H1 (cell line): ENCODE results near the gene GPR39. TPM values are rescaled to one million over a fixed set of nuclear protein-coding genes. Genes with fewer than 3 reads are reported as not detected.

Experiments
- CTCF ChIA-PET: fragments of 300-600 bp; sonication (Branson Sonifier 250); formaldehyde crosslinking; loops from one replicate; lab custom pipeline; 2021; ENCODE audit not compliant: partially characterized antibody; lab: Charles Lee
- POLR2A ChIA-PET: fragments of 300-600 bp; sonication (Branson Sonifier 250); formaldehyde crosslinking; loops from one replicate; lab custom pipeline; 2021; ENCODE audit warnings: inconsistent platforms; ENCODE audit not compliant: partially characterized antibody; lab: Charles Lee
- DNase-seq, 2 experiments: peaks; one replicate each; pipeline versions ENCODE4 v3.0.0 to v3.0.0-alpha.2; 2010 to 2022; ENCODE audit warnings: low spot score in 2 of 2, low read depth in 1 of 2, mixed read lengths in 1 of 2
- FAIRE-seq: peaks from 2 replicates; lab custom pipeline; 2011; peaks lifted over from hg19 to GRCh38; lab: Jason Lieb, UNC
- H2AFZ ChIP-seq: 2 replicates; pipeline ENCODE4 v1.8.1; 2012; ENCODE audit warnings: low read length, inconsistent platforms
- H2AK5ac ChIP-seq: 2 replicates; pipeline ENCODE4 v1.6.1; 2013; ENCODE audit warnings: low read depth, low read length
- H2BK120ac ChIP-seq: replicated peaks from 2 replicates; pipeline ENCODE3; 2013; ENCODE audit warnings: low read depth, low read length, inconsistent platforms
- H2BK12ac ChIP-seq: 2 replicates; pipeline ENCODE4 v1.6.1; 2013; ENCODE audit warnings: low read depth, low read length
- H2BK15ac ChIP-seq: 2 replicates; pipeline ENCODE4 v1.6.1; 2013; ENCODE audit warnings: low read length
- H2BK20ac ChIP-seq: 2 replicates; pipeline ENCODE4 v1.6.1; 2013; ENCODE audit warnings: low read length
- H2BK5ac ChIP-seq: 2 replicates; pipeline ENCODE4 v1.6.1; 2013; ENCODE audit warnings: low read depth, low read length
- H3K14ac ChIP-seq: 2 replicates; pipeline ENCODE4 v1.6.1; 2013; ENCODE audit warnings: inconsistent platforms; ENCODE audit not compliant: insufficient read length
- H3K18ac ChIP-seq: 2 replicates; pipeline ENCODE4 v1.6.1; 2013; ENCODE audit warnings: low read length; ENCODE audit errors: extremely low read depth
- H3K23ac ChIP-seq: 2 replicates; pipeline ENCODE4 v1.6.1; 2013; ENCODE audit warnings: inconsistent platforms; ENCODE audit not compliant: insufficient read length
- H3K23me2 ChIP-seq: 2 replicates; pipeline ENCODE4 v1.6.1; 2013; ENCODE audit warnings: low read depth, low read length
- H3K27ac ChIP-seq: 2 replicates; pipeline ENCODE4 v1.6.1; 2011; ENCODE audit warnings: low read depth, low read length, inconsistent platforms
- H3K27me3 ChIP-seq, 4 experiments: replicated peaks in 1 of 4; 1 replicate in 1 of 4; 2 replicates in 3 of 4; pipeline versions ENCODE4 v1.6.1 to v1.8.1; 2011 to 2013; ENCODE audit warnings: low read length in 3 of 4, mild to moderate bottlenecking in 3 of 4, inconsistent platforms in 2 of 4, mixed read lengths in 2 of 4, moderate library complexity in 1 of 4; ENCODE audit not compliant: control insufficient read depth in 3 of 4, insufficient read depth in 3 of 4; ENCODE audit errors: extremely low read depth in 1 of 4
- H3K36me3 ChIP-seq, 4 experiments: 2 replicates each; pipeline versions ENCODE4 v1.6.1 to v1.8.1; 2011 to 2013; ENCODE audit warnings: mild to moderate bottlenecking in 4 of 4, low read length in 3 of 4, moderate library complexity in 2 of 4, control low read depth in 1 of 4, inconsistent platforms in 1 of 4; ENCODE audit not compliant: insufficient read depth in 4 of 4, control insufficient read depth in 2 of 4
- H3K4ac ChIP-seq: replicated peaks from 2 replicates; pipeline ENCODE3; 2013; ENCODE audit warnings: low read length, low read depth, mixed read lengths, inconsistent platforms; ENCODE audit not compliant: insufficient read length
- H3K4me1 ChIP-seq, 4 experiments: replicated peaks in 1 of 4; 1 replicate in 1 of 4; 2 replicates in 3 of 4; pipeline versions ENCODE4 v1.6.1 to v1.8.1; 2011 to 2013; ENCODE audit warnings: low read length in 3 of 4, inconsistent platforms in 2 of 4, mixed read lengths in 1 of 4; ENCODE audit not compliant: insufficient read depth in 4 of 4, control insufficient read depth in 3 of 4
- H3K4me2 ChIP-seq, 2 experiments: 2 replicates each; pipeline versions ENCODE4 v1.6.1 to v1.8.1; 2011 to 2013; ENCODE audit warnings: low read depth in 2 of 2, low read length in 2 of 2, control low read depth in 1 of 2, inconsistent platforms in 1 of 2, mild to moderate bottlenecking in 1 of 2; ENCODE audit not compliant: insufficient read depth in 1 of 2
- H3K4me3 ChIP-seq, 4 experiments: fragments of 200-600, 300-600 bp in 1 of 4; sonication (generic), shearing (Covaris generic), sonication (Bioruptor Twin) in 1 of 4; 2 replicates each; pipeline versions ENCODE4 v1.5.1 to v1.8.1; 2011 to 2016; ENCODE audit warnings: low read length in 4 of 4, low read depth in 3 of 4, control low read depth in 2 of 4, inconsistent platforms in 2 of 4, mild to moderate bottlenecking in 2 of 4, mixed read lengths in 1 of 4, moderate library complexity in 1 of 4; ENCODE audit not compliant: insufficient read depth in 2 of 4; ENCODE audit errors: extremely low read depth in 1 of 4
- H3K56ac ChIP-seq: replicated peaks from 2 replicates; pipeline ENCODE3; 2013; ENCODE audit warnings: low read depth, mild to moderate bottlenecking, mixed read lengths, low read length, inconsistent platforms; ENCODE audit not compliant: insufficient read length
- H3K79me1 ChIP-seq: 2 replicates; pipeline ENCODE4 v1.6.1; 2013; ENCODE audit warnings: low read depth, low read length, control low read depth
- H3K79me2 ChIP-seq, 2 experiments: 2 replicates each; pipeline versions ENCODE4 v1.6.1 to v1.8.1; 2012 to 2013; ENCODE audit warnings: low read length in 2 of 2, mild to moderate bottlenecking in 2 of 2, inconsistent platforms in 1 of 2; ENCODE audit not compliant: insufficient read depth in 2 of 2, control insufficient read depth in 1 of 2
- H3K9ac ChIP-seq, 4 experiments: replicated peaks in 1 of 4; 1 replicate in 1 of 4; 2 replicates in 3 of 4; pipeline versions ENCODE4 v1.6.1 to v1.8.1; 2011 to 2013; ENCODE audit warnings: low read depth in 3 of 4, low read length in 3 of 4, control low read depth in 2 of 4, mild to moderate bottlenecking in 2 of 4, moderate library complexity in 2 of 4, inconsistent platforms in 1 of 4; ENCODE audit errors: extremely low read depth in 1 of 4
- H3K9me3 ChIP-seq, 2 experiments: 2 replicates each; pipeline versions ENCODE4 v1.6.1 to v1.8.1; 2012 to 2013; ENCODE audit warnings: mild to moderate bottlenecking in 2 of 2, moderate library complexity in 2 of 2, control low read depth in 1 of 2, inconsistent platforms in 1 of 2, low read depth in 1 of 2, low read length in 1 of 2, mixed read lengths in 1 of 2; ENCODE audit not compliant: insufficient read depth in 2 of 2
- H4K20me1 ChIP-seq, 2 experiments: replicated peaks in 1 of 2; 2 replicates each; pipeline versions ENCODE3 to v1.8.1; 2011 to 2013; ENCODE audit warnings: inconsistent platforms in 2 of 2, low read length in 2 of 2, mild to moderate bottlenecking in 1 of 2; ENCODE audit not compliant: insufficient read depth in 2 of 2, control insufficient read depth in 1 of 2
- H4K5ac ChIP-seq: 2 replicates; pipeline ENCODE4 v1.6.1; 2013; ENCODE audit warnings: low read length, low read depth, mixed read lengths, inconsistent platforms; ENCODE audit not compliant: insufficient read length
- H4K8ac ChIP-seq: 2 replicates; pipeline ENCODE4 v1.8.0; 2013; ENCODE audit warnings: mild to moderate bottlenecking, moderate library complexity, low read length, inconsistent platforms; ENCODE audit not compliant: insufficient read depth; ENCODE audit errors: extremely low read depth
- H4K91ac ChIP-seq: replicated peaks from 2 replicates; pipeline ENCODE3; 2013; ENCODE audit warnings: low read length, mixed read lengths, inconsistent platforms; ENCODE audit not compliant: insufficient read length
- ASH2L ChIP-seq: fragments of 200-600, 300-600 bp; sonication (generic); IDR thresholded peaks from one replicate; pipeline ENCODE4 v1.7.1; 2017; ENCODE audit warnings: low read length
- BCL11A ChIP-seq, 2 experiments: IDR thresholded peaks; one replicate each; pipeline ENCODE4 v1.6.1; 2011; ENCODE audit warnings: low read depth in 2 of 2, low read length in 2 of 2, mild to moderate bottlenecking in 2 of 2
- BRCA1 ChIP-seq: IDR thresholded peaks from 2 replicates; pipeline ENCODE4 v1.6.1; 2012; ENCODE audit warnings: low read depth, low read length, improper control_type of control experiment
- CTBP2 ChIP-seq: IDR thresholded peaks from 2 replicates; pipeline ENCODE4 v1.7.0; 2011; ENCODE audit warnings: borderline replicate concordance, mild to moderate bottlenecking, moderate library complexity, mixed read lengths, low read length; ENCODE audit not compliant: insufficient read depth, insufficient read length
- HDAC6 ChIP-seq: IDR thresholded peaks from one replicate; pipeline ENCODE4 v1.7.1; 2012; ENCODE audit warnings: low read depth, mild to moderate bottlenecking, inconsistent platforms, low read length, moderate library complexity
- JUND ChIP-seq: IDR thresholded peaks from 2 replicates; pipeline ENCODE4 v1.6.1; 2011; ENCODE audit warnings: mild to moderate bottlenecking, improper control_type of control experiment, low read length
- MAFK ChIP-seq: IDR thresholded peaks from 2 replicates; pipeline ENCODE4 v1.6.1; 2012; ENCODE audit warnings: low read depth, mild to moderate bottlenecking, improper control_type of control experiment, low read length
- POLR2A ChIP-seq, 2 experiments: IDR thresholded peaks; 1 replicate in 1 of 2; 2 replicates in 1 of 2; pipeline ENCODE4 v1.6.1; 2011; ENCODE audit warnings: low read depth in 2 of 2, low read length in 2 of 2, mild to moderate bottlenecking in 2 of 2; ENCODE audit errors: control extremely low read depth in 1 of 2
- WGBS, 2 experiments: shearing (Covaris generic) in 1 of 2; methylation state at CpG; one replicate each; pipeline versions ENCODE4 v1.1.6 to v1.1.7; 2013 to 2015; ENCODE audit warnings: low lambda C conversion rate in 2 of 2, mixed read lengths in 2 of 2, inconsistent platforms in 1 of 2, low coverage in 1 of 2, missing lambda C conversion rate in 1 of 2; ENCODE audit not compliant: insufficient replicate concordance in 2 of 2, insufficient coverage in 1 of 2, insufficient read length in 1 of 2; ENCODE audit errors: extremely low coverage in 1 of 2, missing lambda C conversion rate in 1 of 2; 5-methylcytosine and 5-hydroxymethylcytosine counted together
- polyA plus RNA-seq, 7 experiments: library from polyadenylated mRNA; depleted of rRNA in 3 of 7; stranded (reverse) in 5 of 7; unstranded in 2 of 7; fragments of >200 nt in 5 of 7; fragments of 200-250 nt in 2 of 7; gene quantifications; 1 replicate in 5 of 7; 2 replicates in 1 of 7; 4 replicates in 1 of 7; pipeline versions ENCODE4 v1.2.1 to v1.2.3, GENCODE V29; 2011 to 2013; ENCODE audit warnings: missing spikeins in 2 of 7, mixed read lengths in 2 of 7
- total RNA-seq: library from RNA; stranded (reverse); fragmentation: NEBNext Ultra II Directional; extraction: Animal tissue kit (Norgen Biotek cat#: 25700); gene quantifications from 2 replicates; pipeline ENCODE4 v1.2.1, GENCODE V29; 2021
- TF ChIP-seq, protein P1 (sequence below), 3 experiments: IDR thresholded peaks; 1 replicate in 2 of 3; 2 replicates in 1 of 3; pipeline versions ENCODE4 v1.5.1 to v1.6.1; 2011; ENCODE audit warnings: low read length in 3 of 3, mild to moderate bottlenecking in 3 of 3, inconsistent platforms in 2 of 3, low read depth in 1 of 3, moderate library complexity in 1 of 3; ENCODE audit not compliant: insufficient read depth in 1 of 3; ENCODE audit errors: control extremely low read depth in 1 of 3

GPR39 gene
- total and polyA plus RNA-seq, 2 of the 8 experiments (the other 6 are each of a cell fraction or from before 2014, with no cell fraction given): 0.63 to 2.7 TPM

DNA sequence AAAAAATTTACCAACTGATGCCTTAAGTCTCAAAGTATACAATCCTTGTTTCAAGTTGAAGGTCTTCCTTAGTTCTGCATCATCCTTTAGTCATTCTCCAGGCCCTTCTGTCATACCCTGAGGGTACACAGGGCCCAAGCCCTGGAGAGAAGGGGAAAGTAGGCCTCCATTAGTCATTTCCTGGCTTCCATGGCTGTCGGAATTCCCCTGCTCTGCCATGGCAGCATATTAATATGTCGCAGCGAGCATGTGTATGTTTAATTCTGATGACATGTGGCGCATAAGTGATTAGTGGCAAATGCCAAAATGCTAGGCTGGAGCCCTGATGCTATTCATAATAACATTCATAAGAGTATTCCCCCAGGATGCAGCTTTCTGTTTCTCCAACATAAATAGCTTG lies 22.1 kb downstream of the GPR39 start:
- H3K4me3 ChIP-seq: no peak overlapping the region
- no peak overlapping the region for H2BK20ac ChIP-seq
- no peaks in the 10 kb centered on the region for H3K23me2 ChIP-seq
- H3K79me1 ChIP-seq: no peaks in the 10 kb centered on the region
- H3K4me1 ChIP-seq: peaks cover 0 to 5% (median 4%) of the 10 kb centered on the region in 4 experiments; a peak in 3 of 7 replicates
- H2BK12ac ChIP-seq: no peak overlapping the region
- H3K9me3 ChIP-seq: no peaks in the 10 kb centered on the region
- no peak for DNase-seq
- no peak overlapping the region for H4K8ac ChIP-seq
- TF ChIP-seq HDAC6 (no peak), CTBP2 (no peak), POLR2A (IDR thresholded peaks at IDR 0.05; ENCODE audit: control extremely low read depth in 1 of 2, low read depth in 2 of 2, low read length in 2 of 2) (no peak), BRCA1 (no peak), ASH2L (no peak), MAFK (no peak), BCL11A (IDR thresholded peaks at IDR 0.05; ENCODE audit: low read depth in 2 of 2, low read length in 2 of 2) (no peak), JUND (no peak)
- TF ChIP-seq, protein P1, sequence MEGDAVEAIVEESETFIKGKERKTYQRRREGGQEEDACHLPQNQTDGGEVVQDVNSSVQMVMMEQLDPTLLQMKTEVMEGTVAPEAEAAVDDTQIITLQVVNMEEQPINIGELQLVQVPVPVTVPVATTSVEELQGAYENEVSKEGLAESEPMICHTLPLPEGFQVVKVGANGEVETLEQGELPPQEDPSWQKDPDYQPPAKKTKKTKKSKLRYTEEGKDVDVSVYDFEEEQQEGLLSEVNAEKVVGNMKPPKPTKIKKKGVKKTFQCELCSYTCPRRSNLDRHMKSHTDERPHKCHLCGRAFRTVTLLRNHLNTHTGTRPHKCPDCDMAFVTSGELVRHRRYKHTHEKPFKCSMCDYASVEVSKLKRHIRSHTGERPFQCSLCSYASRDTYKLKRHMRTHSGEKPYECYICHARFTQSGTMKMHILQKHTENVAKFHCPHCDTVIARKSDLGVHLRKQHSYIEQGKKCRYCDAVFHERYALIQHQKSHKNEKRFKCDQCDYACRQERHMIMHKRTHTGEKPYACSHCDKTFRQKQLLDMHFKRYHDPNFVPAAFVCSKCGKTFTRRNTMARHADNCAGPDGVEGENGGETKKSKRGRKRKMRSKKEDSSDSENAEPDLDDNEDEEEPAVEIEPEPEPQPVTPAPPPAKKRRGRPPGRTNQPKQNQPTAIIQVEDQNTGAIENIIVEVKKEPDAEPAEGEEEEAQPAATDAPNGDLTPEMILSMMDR (IDR thresholded peaks at IDR 0.05; ENCODE audit: control extremely low read depth in 1 of 3, insufficient read depth in 1 of 3, low read depth in 1 of 3, low read length in 3 of 3): no peak
- TF ChIP-seq, all 59 proteins: peak for 0
- no peaks in the 10 kb centered on the region for H4K20me1 ChIP-seq
- ChIA-PET POLR2A (no interaction called here), CTCF (interaction anchor here (1.5 to 6.4 kb wide), 2 partner anchors 10 to 22 kb away, joined by 4 to 47 read pairs; partner anchors contain the start of gene GPR39)
- H3K56ac ChIP-seq: no peak overlapping the region
- H2AK5ac ChIP-seq: no peak overlapping the region
- no peak overlapping the region for H2BK15ac ChIP-seq
- H2BK5ac ChIP-seq: no peak overlapping the region
- no peak overlapping the region for H3K4ac ChIP-seq
- no peak overlapping the region for H3K9ac ChIP-seq
- H3K4me2 ChIP-seq: no peak overlapping the region
- H4K91ac ChIP-seq: no peak overlapping the region
- H3K79me2 ChIP-seq: no peaks in the 10 kb centered on the region
- no peak overlapping the region for H3K18ac ChIP-seq
- H3K14ac ChIP-seq: no peak overlapping the region
- H2AFZ ChIP-seq: no peak overlapping the region
- no peak overlapping the region for H3K23ac ChIP-seq
- H4K5ac ChIP-seq: no peak overlapping the region
- no peak for FAIRE-seq
- WGBS, 2 experiments: 99% methylated on average over 4 of the region's 4 CpGs; no CpG with 5 or more reads in 1 of the 2 experiments
- no peak overlapping the region for H2BK120ac ChIP-seq
- H3K27me3 ChIP-seq: no peaks in the 10 kb centered on the region
- no peaks in the 10 kb centered on the region for H3K36me3 ChIP-seq
- H3K27ac ChIP-seq: no peak overlapping the region
